H1 (cell line): ENCODE measurements around the gene BMPR1A.

Experiments
- SIN3A ChIP-seq, 2 experiments: IDR thresholded peaks in 1 of 2; conservative IDR thresholded peaks in 1 of 2; 2 replicates each; pipeline ENCODE4 v1.6.1; 2011 to 2012; ENCODE audit warnings: low read length in 2 of 2, improper control_type of control experiment in 1 of 2, low read depth in 1 of 2, mild to moderate bottlenecking in 1 of 2
- SP2 ChIP-seq: IDR thresholded peaks from 2 replicates; pipeline ENCODE4 v1.6.1; 2012; ENCODE audit warnings: mild to moderate bottlenecking, low read length, inconsistent platforms
- TF ChIP-seq, protein P1 (sequence below), 3 experiments: IDR thresholded peaks; 1 replicate in 2 of 3; 2 replicates in 1 of 3; pipeline versions ENCODE4 v1.5.1 to v1.6.1; 2011; ENCODE audit warnings: low read length in 3 of 3, mild to moderate bottlenecking in 3 of 3, inconsistent platforms in 2 of 3, low read depth in 1 of 3, moderate library complexity in 1 of 3; ENCODE audit not compliant: insufficient read depth in 1 of 3; ENCODE audit errors: control extremely low read depth in 1 of 3

GRCh38 chr10:86972613-86973380, 216.4 kb downstream of the BMPR1A start:
- TF ChIP-seq SP2 (no peak), SIN3A (conservative IDR thresholded peaks at IDR 0.05 in 1 of 2, IDR thresholded peaks at IDR 0.05 in 1 of 2; ENCODE audit: low read depth in 1 of 2, low read length in 2 of 2) (no peak)
- TF ChIP-seq, protein P1, sequence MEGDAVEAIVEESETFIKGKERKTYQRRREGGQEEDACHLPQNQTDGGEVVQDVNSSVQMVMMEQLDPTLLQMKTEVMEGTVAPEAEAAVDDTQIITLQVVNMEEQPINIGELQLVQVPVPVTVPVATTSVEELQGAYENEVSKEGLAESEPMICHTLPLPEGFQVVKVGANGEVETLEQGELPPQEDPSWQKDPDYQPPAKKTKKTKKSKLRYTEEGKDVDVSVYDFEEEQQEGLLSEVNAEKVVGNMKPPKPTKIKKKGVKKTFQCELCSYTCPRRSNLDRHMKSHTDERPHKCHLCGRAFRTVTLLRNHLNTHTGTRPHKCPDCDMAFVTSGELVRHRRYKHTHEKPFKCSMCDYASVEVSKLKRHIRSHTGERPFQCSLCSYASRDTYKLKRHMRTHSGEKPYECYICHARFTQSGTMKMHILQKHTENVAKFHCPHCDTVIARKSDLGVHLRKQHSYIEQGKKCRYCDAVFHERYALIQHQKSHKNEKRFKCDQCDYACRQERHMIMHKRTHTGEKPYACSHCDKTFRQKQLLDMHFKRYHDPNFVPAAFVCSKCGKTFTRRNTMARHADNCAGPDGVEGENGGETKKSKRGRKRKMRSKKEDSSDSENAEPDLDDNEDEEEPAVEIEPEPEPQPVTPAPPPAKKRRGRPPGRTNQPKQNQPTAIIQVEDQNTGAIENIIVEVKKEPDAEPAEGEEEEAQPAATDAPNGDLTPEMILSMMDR (IDR thresholded peaks at IDR 0.05; ENCODE audit: control extremely low read depth in 1 of 3, insufficient read depth in 1 of 3, low read depth in 1 of 3, low read length in 3 of 3) = no peak
